HG02870 (cell line): ENCODE measurements around the gene RNF8.
"Not testable (repeated sequence)": the region's sequence is repeated elsewhere in the genome, so short reads cannot be mapped to it uniquely, and the experiment has no call there.

Source experiments
- ATAC-seq: cut with Tn5 transposase; IDR thresholded peaks from one replicate; pipeline ENCODE4 v1.9.1; 2021; ENCODE audit warnings: mild to moderate bottlenecking, moderate library complexity; ENCODE audit not compliant: unreplicated experiment

RNF8 gene

GRCh38 chr6:37442416-37443215 is 88.8 kb downstream of the RNF8 start:
- ATAC-seq = no peak

- ATAC-seq = not testable (repeated sequence)
Measured at GRCh38 chr6:37443216-37443542, 89.4 kb downstream of the RNF8 start.
